ENCODE results near the gene FAM170B. TPM values are rescaled to one million over a fixed set of nuclear protein-coding genes. Genes with fewer than 3 reads are reported as not detected.

FAM170B gene
- total and polyA plus RNA-seq, 7 donors = not detected

GRCh38 chr10:49160110-49160509 is 26.3 kb upstream of the FAM170B start:
- WGBS, 2 donors = 74 to 91% methylated on average over 5 of the region's 5 CpGs
- Histone ChIP-seq H3K9me3 (no peaks in the 10 kb centered on the region), H3K27ac (no peak overlapping the region), H3K4me1 (no peaks in the 10 kb centered on the region), H3K36me3 (no peaks in the 10 kb centered on the region), H3K27me3 (no peaks in the 10 kb centered on the region), H3K4me3 (no peak overlapping the region)
- intact Hi-C loops (cut with DNase I) = loop anchor here (5.0 to 10.0 kb wide), 2 partner anchors 178 to 505 kb away; no protein-coding TSS in a partner anchor
- DNase-seq = no peak
- TF ChIP-seq EP300 (IDR thresholded peaks at IDR 0.05) = no peak
- TF ChIP-seq POLR2AphosphoS5 (IDR thresholded peaks at IDR 0.05) = no peak
- TF ChIP-seq POLR2A (IDR thresholded peaks at IDR 0.05) = no peak
- TF ChIP-seq CTCF (IDR thresholded peaks at IDR 0.05) = no peak

DNA sequence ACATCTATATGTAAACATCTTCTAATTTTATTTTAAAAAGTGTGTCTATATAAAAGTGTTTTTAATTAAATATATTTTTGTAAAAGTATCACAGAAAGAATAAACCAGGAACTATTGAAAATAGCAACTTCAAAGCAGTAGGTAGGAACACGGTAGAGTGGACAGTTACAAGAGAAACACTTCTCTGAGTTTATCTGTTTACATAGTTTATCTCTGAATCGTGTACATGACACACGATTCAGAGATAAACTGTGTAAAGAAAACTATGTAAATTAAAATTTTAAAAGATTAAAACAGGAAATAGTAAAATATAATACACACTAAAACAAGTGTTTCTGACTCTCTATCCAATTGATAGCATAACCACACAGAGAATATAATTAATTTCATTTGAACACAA is 25.1 kb upstream of the FAM170B start:
- H3K27me3 ChIP-seq = no peaks in the 10 kb centered on the region
- no peak overlapping the region for H3K4me3 ChIP-seq
- H3K4me1 ChIP-seq = no peaks in the 10 kb centered on the region
- no peak for TF ChIP-seq EP300 (IDR thresholded peaks at IDR 0.05)
- TF ChIP-seq POLR2A (IDR thresholded peaks at IDR 0.05) = no peak
- no peak for TF ChIP-seq POLR2AphosphoS5 (IDR thresholded peaks at IDR 0.05)
- no peak for TF ChIP-seq CTCF (IDR thresholded peaks at IDR 0.05)
- H3K27ac ChIP-seq = no peak overlapping the region
- WGBS, 2 donors = 8 to 52% methylated on average over 3 of the region's 3 CpGs
- no peaks in the 10 kb centered on the region for H3K36me3 ChIP-seq
- intact Hi-C loops (cut with DNase I) = no loop called here
- DNase-seq = no peak
- no peaks in the 10 kb centered on the region for H3K9me3 ChIP-seq

DNA sequence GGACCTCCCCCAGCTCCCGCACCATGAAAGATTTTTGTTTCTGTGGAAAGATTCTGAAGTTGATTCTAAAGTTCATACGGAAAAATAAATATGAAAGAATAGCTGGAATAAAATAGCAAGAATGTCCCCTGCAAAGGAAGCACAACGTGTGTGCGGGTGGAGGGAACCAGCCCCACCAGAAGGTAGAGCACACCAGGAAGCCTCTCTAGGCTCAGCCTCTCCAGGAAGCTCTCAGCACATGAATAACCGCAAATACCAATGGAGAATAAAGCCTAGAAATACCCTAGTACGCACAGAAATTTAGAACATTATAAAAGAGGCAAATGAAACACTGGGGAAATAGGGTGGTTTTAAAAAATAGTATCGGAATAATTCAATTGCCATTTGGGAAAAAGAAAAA is 24.6 kb upstream of the FAM170B start:
- DNase-seq = no peak

DNA sequence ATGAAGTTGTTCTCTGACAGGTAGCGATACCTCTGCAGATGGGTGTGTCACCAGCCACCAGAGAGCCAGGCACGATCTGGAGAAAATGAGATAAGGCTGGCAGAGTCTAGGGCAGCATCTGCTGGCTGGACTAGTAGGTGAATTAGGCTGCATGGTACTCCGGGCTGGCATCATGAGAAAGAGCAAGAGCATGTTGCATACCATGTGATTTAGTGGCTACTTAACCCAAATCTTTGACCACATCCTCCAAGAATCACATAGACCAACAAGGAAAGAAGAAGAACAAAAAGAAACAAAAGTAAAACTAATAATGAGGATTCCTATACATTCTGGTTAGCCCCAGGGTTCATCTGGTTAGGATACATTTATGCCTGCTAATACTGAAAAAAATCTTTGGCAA is 23.4 kb upstream of the FAM170B start:
- no peak for DNase-seq
- Histone ChIP-seq H3K36me3 (no peaks in the 10 kb centered on the region), H3K9me3 (no peaks in the 10 kb centered on the region), H3K4me3 (no peak overlapping the region), H3K4me1 (no peaks in the 10 kb centered on the region), H3K27ac (no peak overlapping the region), H3K27me3 (no peaks in the 10 kb centered on the region)
- TF ChIP-seq EP300 (IDR thresholded peaks at IDR 0.05) (no peak), CTCF (IDR thresholded peaks at IDR 0.05) (no peak), POLR2A (IDR thresholded peaks at IDR 0.05) (no peak), POLR2AphosphoS5 (IDR thresholded peaks at IDR 0.05) (no peak)
- intact Hi-C loops (cut with DNase I) = no loop called here
- 58 to 84% methylated on average over 3 of the region's 3 CpGs for WGBS, 2 donors

More for the DNA sequence above, 24.6 kb upstream of the FAM170B start:
- H3K36me3 ChIP-seq = no peaks in the 10 kb centered on the region
- H3K4me1 ChIP-seq = no peaks in the 10 kb centered on the region
- intact Hi-C loops (cut with DNase I) = no loop called here
- no peak overlapping the region for H3K4me3 ChIP-seq
- WGBS, 2 donors = 64 to 69% methylated on average over 7 of the region's 7 CpGs
- TF ChIP-seq EP300 (IDR thresholded peaks at IDR 0.05) (no peak), POLR2A (IDR thresholded peaks at IDR 0.05) (no peak), POLR2AphosphoS5 (IDR thresholded peaks at IDR 0.05) (no peak), CTCF (IDR thresholded peaks at IDR 0.05) (no peak)
- no peaks in the 10 kb centered on the region for H3K27me3 ChIP-seq
- H3K27ac ChIP-seq = no peak overlapping the region
- no peaks in the 10 kb centered on the region for H3K9me3 ChIP-seq

DNA sequence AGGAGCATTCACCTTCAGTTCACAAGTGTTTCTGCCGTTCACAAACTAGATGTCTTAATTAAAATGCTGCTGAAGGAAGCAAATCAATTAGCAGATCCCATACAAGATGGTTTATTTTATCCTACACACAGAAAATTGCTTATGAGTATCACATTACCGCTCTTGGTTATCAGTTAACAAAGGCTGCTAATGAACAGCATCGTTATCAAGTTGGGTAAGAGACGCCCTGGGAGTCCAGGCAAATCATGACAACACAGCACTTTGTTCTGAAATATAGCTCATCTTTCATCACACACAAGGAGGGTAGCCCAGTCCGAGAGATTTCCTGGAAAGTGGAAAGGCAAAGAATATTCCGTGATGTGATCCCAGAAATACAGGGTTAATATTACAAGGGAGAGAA is 20.8 kb upstream of the FAM170B start:
- Histone ChIP-seq H3K9me3 (no peaks in the 10 kb centered on the region), H3K27ac (no peak overlapping the region), H3K36me3 (no peaks in the 10 kb centered on the region), H3K4me1 (no peaks in the 10 kb centered on the region), H3K27me3 (no peaks in the 10 kb centered on the region), H3K4me3 (no peak overlapping the region)
- WGBS, 2 donors = 86 to 96% methylated on average over 6 of the region's 6 CpGs
- no peak for DNase-seq
- TF ChIP-seq POLR2AphosphoS5 (IDR thresholded peaks at IDR 0.05) (no peak), CTCF (IDR thresholded peaks at IDR 0.05) (no peak), POLR2A (IDR thresholded peaks at IDR 0.05) (no peak)
- intact Hi-C loops (cut with DNase I) = no loop called here

Data from sigmoid colon (tissue), 7 donors.